Parathyroid adenoma (tissue), 2 donors: ENCODE measurements around the gene ECHS1.
"Not testable (repeated sequence)": the region's sequence is repeated elsewhere in the genome, so short reads cannot be mapped to it uniquely, and the experiment has no call there.

Source experiments
- H2AFZ ChIP-seq: fragments of 300-600 bp; sonication (generic); one replicate; pipeline ENCODE4 v1.7.0; 2017; ENCODE audit warnings: antibody characterized with exemption, mild to moderate bottlenecking
- H3K27ac ChIP-seq: fragments of 300-600 bp; sonication (generic); one replicate; pipeline ENCODE4 v1.7.0; 2017
- H3K27me3 ChIP-seq: fragments of 300-600 bp; sonication (generic); one replicate; pipeline ENCODE4 v1.7.0; 2017; ENCODE audit warnings: low read length; ENCODE audit not compliant: control insufficient read depth, insufficient read depth
- H3K36me3 ChIP-seq: fragments of 300-600 bp; sonication (generic); one replicate; pipeline ENCODE4 v1.7.0; 2017; ENCODE audit warnings: low read length; ENCODE audit not compliant: control insufficient read depth, insufficient read depth
- H3K4me1 ChIP-seq: fragments of 300-600 bp; sonication (generic); one replicate; pipeline ENCODE4 v1.7.0; 2017; ENCODE audit warnings: control low read depth
- H3K4me2 ChIP-seq: fragments of 300-600 bp; sonication (generic); one replicate; pipeline ENCODE4 v1.7.0; 2017; ENCODE audit warnings: low read length
- H3K4me3 ChIP-seq: fragments of 300-600 bp; sonication (generic); one replicate; pipeline ENCODE4 v1.7.0; 2017; ENCODE audit warnings: low read depth, low read length
- H3K79me2 ChIP-seq: fragments of 300-600 bp; sonication (generic); one replicate; pipeline ENCODE4 v1.7.0; 2017; ENCODE audit warnings: control low read depth
- H3K9ac ChIP-seq: fragments of 300-600 bp; sonication (generic); one replicate; pipeline ENCODE4 v1.7.0; 2017; ENCODE audit warnings: mild to moderate bottlenecking
- H3K9me3 ChIP-seq: fragments of 300-600 bp; sonication (generic); one replicate; pipeline ENCODE4 v1.7.0; 2017; ENCODE audit warnings: low read length; ENCODE audit not compliant: control insufficient read depth
- CTCF ChIP-seq: fragments of 300-600 bp; sonication (generic); IDR thresholded peaks from one replicate; pipeline ENCODE4 v1.7.0; 2017; ENCODE audit warnings: antibody characterized with exemption, mild to moderate bottlenecking
- donor health status: primary hyperparathyroidism.

Gene ECHS1

GRCh38 chr10:133326223-133326551 is 47.0 kb downstream of the ECHS1 start:
- Histone ChIP-seq H3K36me3 (no peaks in the 10 kb centered on the region), H3K4me2 (peak overlapping the region; percentile 36), H3K4me1 (peaks cover 4% of the 10 kb centered on the region), H3K4me3 (peak overlapping the region; percentile 70), H3K9ac (no peak overlapping the region), H3K27me3 (no peaks in the 10 kb centered on the region), H3K9me3 (no peaks in the 10 kb centered on the region), H3K79me2 (no peaks in the 10 kb centered on the region), H3K27ac (peak overlapping the region; percentile 77), H2AFZ (peak overlapping the region; percentile 99)
- TF ChIP-seq CTCF: no peak

DNA sequence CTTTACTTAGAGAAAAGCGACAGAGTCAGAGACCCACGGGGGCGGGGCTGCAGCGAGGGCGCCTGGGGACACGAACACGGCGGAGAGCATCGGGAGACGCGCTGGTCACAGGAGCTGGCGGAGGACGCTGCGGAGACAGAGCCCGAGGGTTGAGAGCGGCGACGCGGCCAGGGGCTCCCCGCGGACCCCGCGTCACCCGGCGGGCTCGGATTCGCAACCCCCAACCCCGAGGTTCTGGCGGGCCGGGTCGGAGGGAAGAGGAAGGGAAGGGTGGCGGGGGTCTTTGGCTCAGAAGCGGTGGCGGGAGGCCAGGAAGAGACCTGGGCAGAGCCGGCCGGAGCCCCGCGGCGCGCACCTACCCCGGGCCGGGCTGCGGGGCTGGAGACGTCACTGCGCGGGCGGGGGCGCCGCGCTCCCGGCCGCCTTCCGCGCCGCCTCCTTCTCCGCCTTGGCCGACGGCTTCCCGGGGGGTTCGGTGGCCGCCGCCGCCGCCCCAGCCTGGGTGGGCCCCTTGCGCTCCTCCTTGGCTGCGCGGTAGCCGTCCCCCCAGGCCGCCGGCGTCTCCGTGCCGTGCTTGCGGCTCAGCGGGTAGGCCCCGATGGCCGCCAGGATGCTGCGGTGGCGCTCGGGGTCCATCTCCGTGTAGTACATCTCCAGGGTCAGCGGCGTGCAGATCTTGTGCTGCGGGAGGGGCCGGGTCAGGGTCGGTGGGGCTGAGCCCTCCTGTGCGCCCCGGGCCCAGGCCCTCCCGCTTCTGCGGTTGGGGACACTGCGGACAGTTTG is 47.5 kb downstream of the ECHS1 start:
- Histone ChIP-seq H3K27ac (peak overlapping the region; percentile 77), H3K27me3 (no peaks in the 10 kb centered on the region), H3K79me2 (no peaks in the 10 kb centered on the region), H2AFZ (peak overlapping the region; percentile 99), H3K4me3 (peak overlapping the region; percentile 70), H3K4me2 (peak overlapping the region; percentile 36), H3K9me3 (no peaks in the 10 kb centered on the region), H3K4me1 (peaks cover 4% of the 10 kb centered on the region), H3K36me3 (no peaks in the 10 kb centered on the region), H3K9ac (peak overlapping the region; percentile 43)
- TF ChIP-seq CTCF: no peak

DNA sequence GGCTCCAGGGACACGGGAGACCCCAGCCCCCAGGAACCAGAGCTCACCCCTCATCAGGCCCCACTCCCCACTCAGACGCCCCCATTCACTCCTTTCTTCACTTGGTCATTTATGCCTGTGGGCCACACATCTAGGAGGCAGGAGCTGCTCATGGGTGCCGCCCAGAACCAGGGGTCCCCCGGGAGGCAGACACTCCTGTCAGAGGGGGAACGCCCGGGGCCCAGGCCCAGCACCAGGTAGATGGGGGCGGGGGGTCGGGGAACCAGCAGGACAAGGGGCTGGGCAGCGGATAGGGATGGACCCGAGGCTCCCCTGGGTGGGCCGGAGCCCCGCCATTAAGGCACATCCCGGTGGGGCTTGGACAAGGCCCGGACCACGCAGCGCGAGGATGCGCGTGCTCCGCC is 48.3 kb downstream of the ECHS1 start:
- no peak for TF ChIP-seq CTCF
- H3K4me1 ChIP-seq: peaks cover 4% of the 10 kb centered on the region
- no peaks in the 10 kb centered on the region for H3K9me3 ChIP-seq
- H3K4me2 ChIP-seq: peak overlapping the region; percentile 36
- no peaks in the 10 kb centered on the region for H3K36me3 ChIP-seq
- peak overlapping the region; percentile 99 for H2AFZ ChIP-seq
- peak overlapping the region; percentile 77 for H3K27ac ChIP-seq
- no peaks in the 10 kb centered on the region for H3K79me2 ChIP-seq
- H3K27me3 ChIP-seq: no peaks in the 10 kb centered on the region
- peak overlapping the region; percentile 70 for H3K4me3 ChIP-seq
- H3K9ac ChIP-seq: peak overlapping the region; percentile 43

GRCh38 chr10:133324198-133324792 is 48.9 kb downstream of the ECHS1 start:
- Histone ChIP-seq H3K27me3 (no peaks in the 10 kb centered on the region), H3K4me1 (peaks cover 4% of the 10 kb centered on the region), H3K27ac (no peak overlapping the region)

DNA sequence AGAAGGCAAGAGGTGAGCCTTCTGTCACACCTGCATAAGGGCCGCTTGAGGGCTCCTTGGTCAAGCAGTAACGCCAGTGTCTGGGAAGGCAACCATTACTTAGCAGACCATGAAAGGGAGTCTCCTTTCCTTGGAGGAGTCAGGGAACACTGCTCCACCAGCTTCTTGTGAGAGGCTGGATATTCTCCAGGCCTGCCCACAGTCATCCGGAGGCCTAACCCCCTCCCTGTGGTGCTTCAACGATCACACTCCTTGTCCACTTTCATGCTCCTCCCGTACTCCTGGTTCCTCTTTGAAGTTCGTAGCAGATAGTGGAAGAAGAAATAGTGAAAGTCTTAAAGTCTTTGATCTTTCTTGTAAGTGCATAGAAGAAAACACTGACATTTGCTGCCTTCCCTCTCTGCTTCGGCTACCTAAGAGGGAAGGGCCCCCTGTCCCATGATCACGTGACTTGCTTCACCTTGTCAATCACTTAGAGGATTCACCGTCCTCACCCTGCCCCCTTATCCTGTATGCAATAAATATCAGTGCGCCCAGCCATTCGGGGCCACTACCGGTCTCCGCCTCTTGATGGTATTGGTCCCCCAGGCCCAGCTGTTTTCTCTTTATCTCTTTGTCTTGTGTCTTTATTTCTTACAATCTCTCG is 51.0 kb downstream of the ECHS1 start:
- not testable (repeated sequence) for H3K4me2 ChIP-seq, H3K4me1 ChIP-seq, H3K27me3 ChIP-seq, H3K9ac ChIP-seq, H3K79me2 ChIP-seq, H3K4me3 ChIP-seq, H3K27ac ChIP-seq, H3K36me3 ChIP-seq, H2AFZ ChIP-seq, H3K9me3 ChIP-seq

More at GRCh38 chr10:133324198-133324792, 48.9 kb downstream of the ECHS1 start:
- Histone ChIP-seq H3K9me3 (no peaks in the 10 kb centered on the region), H2AFZ (peak overlapping the region; percentile 45), H3K36me3 (no peaks in the 10 kb centered on the region), H3K4me3 (no peak overlapping the region), H3K9ac (no peak overlapping the region), H3K79me2 (no peaks in the 10 kb centered on the region), H3K4me2 (peak overlapping the region; percentile 36)
- TF ChIP-seq CTCF: no peak

DNA sequence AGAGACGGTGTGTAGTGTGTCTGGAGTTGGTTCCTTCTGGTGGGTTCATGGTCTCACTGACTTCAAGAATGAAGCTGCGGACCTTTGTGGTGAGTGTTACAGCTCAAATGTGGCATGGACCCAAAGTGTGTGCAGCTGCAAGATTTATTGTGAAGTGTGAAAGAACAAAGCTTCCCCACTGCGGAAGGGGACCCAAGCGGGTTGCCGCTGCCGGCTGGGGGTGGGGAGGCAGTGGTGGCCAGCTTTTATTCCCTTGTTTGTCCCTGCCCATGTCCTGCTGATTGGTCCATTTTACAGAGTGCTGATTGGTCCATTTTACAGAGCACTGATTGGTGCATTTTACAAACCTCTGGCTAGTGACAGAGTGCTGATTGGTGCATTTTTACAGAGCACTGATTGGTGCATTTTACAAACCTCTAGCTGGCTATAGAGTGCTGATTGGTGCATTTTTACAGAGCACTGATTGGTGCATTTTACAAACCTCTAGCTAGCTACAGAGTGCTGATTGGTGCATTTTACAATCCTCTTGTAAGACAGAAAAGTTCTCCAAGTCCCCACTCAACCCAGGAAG is 52.2 kb downstream of the ECHS1 start:
- not testable (repeated sequence) for H2AFZ ChIP-seq, H3K36me3 ChIP-seq, H3K27ac ChIP-seq, H3K9me3 ChIP-seq, H3K27me3 ChIP-seq, H3K4me3 ChIP-seq, H3K4me2 ChIP-seq, H3K4me1 ChIP-seq, H3K9ac ChIP-seq, H3K79me2 ChIP-seq
